ENCODE data around the gene IL2RA. TPM values are rescaled to one million over a fixed set of nuclear protein-coding genes. Genes with fewer than 3 reads are reported as not detected.

Gene IL2RA
- total and polyA plus RNA-seq, 10 of the 15 experiments (the other 5 are each of a cell fraction or from before 2014, with no cell fraction given), result 2.2 to 6.0 (median 4.9) TPM

GRCh38 chr10:6018422-6018821 lies 43.7 kb downstream of the IL2RA start (continued):
- TF ChIP-seq ZNF687 (IDR thresholded peaks at IDR 0.05) (no peak), IKZF2 (IDR thresholded peaks at IDR 0.05) (no peak), GATAD2B (conservative IDR thresholded peaks at IDR 0.05; ENCODE audit: low read depth) (no peak), HDAC2 (IDR thresholded peaks at IDR 0.05) (no peak), TCF7 (IDR thresholded peaks at IDR 0.05; ENCODE audit: borderline replicate concordance) (no peak), ZSCAN29 (IDR thresholded peaks at IDR 0.05) (no peak), IKZF1 (conservative IDR thresholded peaks at IDR 0.05) (no peak), CBFB (IDR thresholded peaks at IDR 0.05; ENCODE audit: low read depth) (no peak), TBL1XR1 (IDR thresholded peaks at IDR 0.05; ENCODE audit: low read depth, low read length) (no peak), PAX8 (IDR thresholded peaks at IDR 0.05) (no peak), NR2C1 (IDR thresholded peaks at IDR 0.05) (no peak)
